Left colon (tissue), 2 donors: Measurements from ENCODE around the gene UQCR10. TPM values are rescaled to one million over a fixed set of nuclear protein-coding genes. Genes with fewer than 3 reads are reported as not detected.
"Not testable (repeated sequence)": the region's sequence is repeated elsewhere in the genome, so short reads cannot be mapped to it uniquely, and the experiment has no call there.

ENCODE experiments used
- ATAC-seq: fragments of 200-7000 bp; cut with Tn5 transposase; one replicate; pipeline ENCODE4 v1.9.1; 2020; ENCODE audit warnings: mild to moderate bottlenecking, moderate library complexity
- DNase-seq, 2 donors: peaks; one replicate each; pipeline ENCODE4 v3.0.0-alpha.2; 2020
- intact Hi-C, 2 donors: fragments of 100-400 bp; cut with DNase I in 1 of 2; cut with micrococcal nuclease in 1 of 2; formaldehyde crosslinking; loops; one replicate each; pipeline versions ENCODE4 v1.11.2 to v1.14.0; 2022; cut with DNase I, micrococcal nuclease
- total RNA-seq, 2 donors: library from RNA; stranded (reverse); fragmentation: NEBNext Ultra II Directional; extraction: Animal tissue kit (Norgen Biotek cat#: 25700); gene quantifications; one replicate each; pipeline ENCODE4 v1.2.1, GENCODE V29; 2021
- donor health status: DM: no; HTN: no; CAD: no.
- donor health status: DM: yes; HTN: yes; CAD: no.

Gene UQCR10
- total RNA-seq, 2 donors from 2014 or later: 157 to 198 TPM

GRCh38 chr22:29734406-29734805 lies 32.8 kb upstream of the UQCR10 start:
- no peak for ATAC-seq
- DNase-seq: no peak
- intact Hi-C loops: no loop called here

DNA sequence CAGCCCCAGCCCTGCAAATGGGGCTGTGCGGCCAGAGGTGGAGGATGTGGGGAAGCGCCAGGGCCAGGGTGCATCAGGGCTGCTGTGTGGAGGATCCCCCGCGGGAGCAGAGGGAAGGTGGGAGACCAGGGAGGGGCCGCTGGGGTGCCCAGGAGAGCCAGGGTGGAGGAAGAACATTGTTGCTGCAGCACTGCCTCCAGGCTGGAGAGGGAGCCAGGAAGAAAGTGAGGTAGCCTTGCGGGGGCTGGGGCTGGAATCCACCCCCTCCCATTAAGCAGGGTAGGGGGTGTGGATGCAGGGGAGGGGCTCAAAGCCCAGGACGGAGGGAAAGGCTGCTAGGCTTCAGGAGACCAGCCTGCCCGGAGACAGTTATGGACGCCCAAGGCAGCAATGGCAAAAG lies 32.3 kb upstream of the UQCR10 start:
- no peak for ATAC-seq
- no peak for DNase-seq
- intact Hi-C loops: no loop called here

- ATAC-seq (no peak), DNase-seq (no peak)
- intact Hi-C loops: no loop called here
These were observed 31.8 kb upstream of the UQCR10 start for GRCh38 chr22:29735416-29735815.

- intact Hi-C loops: no loop called here
- DNase-seq: no peak
- no peak for ATAC-seq
These were observed 29.7 kb upstream of the UQCR10 start for GRCh38 chr22:29737251-29738117.

DNA sequence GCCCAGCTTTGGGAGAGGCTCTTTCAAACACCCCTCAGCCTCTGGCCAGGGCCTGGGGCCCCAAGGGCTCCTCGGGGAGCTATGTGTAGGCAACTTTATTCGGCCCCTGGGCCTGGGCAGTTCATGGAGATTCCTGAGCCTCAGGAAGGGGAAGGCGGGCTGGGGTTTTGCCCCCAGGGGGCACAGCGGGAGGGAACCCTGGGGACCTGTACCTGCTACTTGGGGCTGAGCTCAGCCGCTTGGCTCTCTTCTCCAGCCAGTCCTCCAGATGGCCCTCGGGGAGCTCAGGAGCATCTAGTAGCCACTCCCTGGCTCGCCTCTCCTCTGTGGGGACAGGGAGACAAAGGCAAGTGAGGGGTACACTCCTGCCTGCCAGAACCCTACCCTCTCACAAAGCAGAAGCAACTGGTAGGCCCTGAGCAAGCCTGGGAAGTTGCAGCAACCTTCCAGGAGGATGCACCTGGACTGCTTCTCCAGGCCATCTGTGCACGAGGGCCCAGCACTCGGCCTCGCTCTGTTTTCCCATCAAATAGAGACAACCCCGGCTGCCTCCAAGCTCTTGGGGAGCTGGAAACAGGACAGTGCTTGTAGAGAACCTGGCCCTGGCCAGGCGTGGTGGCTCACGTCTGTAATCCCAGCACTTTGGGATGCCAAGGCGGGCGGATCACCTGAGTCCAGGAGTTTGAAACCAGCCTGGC lies 28.9 kb upstream of the UQCR10 start:
- intact Hi-C loops: no loop called here
- ATAC-seq (no peak), DNase-seq (no peak)

GRCh38 chr22:29739346-29739875 lies 27.8 kb upstream of the UQCR10 start:
- intact Hi-C loops: no loop called here
- DNase-seq (no peak), ATAC-seq (no peak)

- intact Hi-C loops: no loop called here
- ATAC-seq: no peak
- DNase-seq: no peak
These were observed 27.0 kb upstream of the UQCR10 start for GRCh38 chr22:29740216-29740615.

DNA sequence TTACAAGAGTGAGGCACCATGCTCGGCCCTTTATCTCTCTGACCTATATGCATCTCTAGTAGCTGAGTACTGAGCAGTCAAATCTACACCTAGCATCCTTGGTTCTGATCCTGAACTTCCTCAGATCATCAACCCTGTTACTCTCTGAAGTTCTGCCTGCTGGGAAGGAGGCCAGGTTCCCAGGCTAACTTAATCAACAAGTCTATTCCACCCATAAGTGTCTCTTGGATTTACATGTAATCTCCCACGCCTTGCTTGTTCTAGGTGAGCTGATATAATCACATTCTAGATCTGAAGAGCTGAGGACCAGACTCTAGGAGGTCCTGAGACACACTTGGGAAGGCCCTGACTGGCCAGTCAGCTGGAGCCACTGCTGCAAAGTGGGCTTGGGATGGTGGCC lies 25.2 kb upstream of the UQCR10 start:
- intact Hi-C loops: no loop called here
- DNase-seq (no peak), ATAC-seq (no peak)

GRCh38 chr22:29742326-29742725 lies 24.8 kb upstream of the UQCR10 start:
- DNase-seq: no peak
- no peak for ATAC-seq
- intact Hi-C loops: no loop called here

DNA sequence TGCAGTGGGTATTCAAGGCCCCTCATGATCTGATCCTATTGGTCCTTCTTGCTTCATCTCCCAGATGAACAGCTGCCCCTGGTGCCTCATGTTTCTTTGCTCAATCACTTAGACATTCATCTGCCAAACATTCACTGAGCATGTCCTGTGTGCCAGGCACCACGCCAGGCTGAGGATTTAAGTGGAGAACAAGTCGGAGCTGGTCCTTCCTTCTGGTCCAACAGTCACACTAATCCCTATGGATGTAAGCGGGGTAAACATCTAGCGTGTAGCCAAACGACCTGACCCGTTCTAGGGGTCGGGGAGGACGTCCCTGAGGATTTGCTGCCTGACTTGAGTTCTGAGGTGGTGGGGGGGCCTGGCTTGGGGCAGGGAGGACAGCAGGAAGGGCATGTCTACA lies 22.3 kb upstream of the UQCR10 start:
- DNase-seq (no peak), ATAC-seq (no peak)
- intact Hi-C loops: no loop called here

GRCh38 chr22:29747832-29748231 lies 19.3 kb upstream of the UQCR10 start:
- ATAC-seq (peak; percentile 68), DNase-seq (peak in 1 of 2 donors; percentile 23)

DNA sequence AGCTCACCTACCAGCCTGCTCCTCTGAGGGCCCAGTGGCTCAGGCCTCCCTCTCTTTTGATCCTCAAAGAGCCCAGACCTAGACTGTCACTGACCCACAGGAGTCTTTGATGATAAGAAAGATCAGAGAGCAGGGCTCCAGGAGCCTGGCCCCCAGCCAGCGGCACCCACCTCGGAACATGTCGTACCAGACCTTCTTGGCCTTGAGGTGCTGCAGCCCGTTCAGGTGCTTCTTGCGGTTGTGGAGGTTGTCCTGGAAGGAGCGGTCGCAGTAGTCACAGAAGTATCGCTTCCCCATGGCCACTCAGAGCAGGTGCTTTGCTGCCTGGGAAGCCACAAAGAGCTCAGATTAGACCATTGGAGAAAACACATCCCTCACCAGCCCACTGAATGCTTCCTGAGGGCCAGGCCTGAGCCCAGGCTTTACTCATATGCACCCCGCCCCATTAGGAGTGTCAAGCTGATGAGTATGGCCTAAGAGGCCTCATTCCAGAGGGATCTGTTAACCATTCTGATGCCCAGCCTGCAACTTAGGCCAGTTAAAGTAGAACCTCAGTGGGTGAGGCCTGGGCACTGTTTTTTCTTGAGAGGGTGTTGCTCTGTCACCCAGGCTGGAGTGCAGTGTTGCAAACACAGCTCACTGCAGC lies 18.8 kb upstream of the UQCR10 start:
- no peak for ATAC-seq
- no peak for DNase-seq
- intact Hi-C loops: no loop called here

More at GRCh38 chr22:29747832-29748231, 19.3 kb upstream of the UQCR10 start:
- intact Hi-C loops: no loop called here

- no peak for DNase-seq
- intact Hi-C loops: no loop called here
- ATAC-seq: no peak
These were observed 17.1 kb upstream of the UQCR10 start for GRCh38 chr22:29750029-29750428.

- DNase-seq (no peak), ATAC-seq (no peak)
- intact Hi-C loops: no loop called here
These were observed 16.3 kb upstream of the UQCR10 start for GRCh38 chr22:29750559-29751538.

- no peak for ATAC-seq
- intact Hi-C loops: no loop called here
- no peak for DNase-seq
These were observed 15.5 kb upstream of the UQCR10 start for GRCh38 chr22:29751669-29752068.

DNA sequence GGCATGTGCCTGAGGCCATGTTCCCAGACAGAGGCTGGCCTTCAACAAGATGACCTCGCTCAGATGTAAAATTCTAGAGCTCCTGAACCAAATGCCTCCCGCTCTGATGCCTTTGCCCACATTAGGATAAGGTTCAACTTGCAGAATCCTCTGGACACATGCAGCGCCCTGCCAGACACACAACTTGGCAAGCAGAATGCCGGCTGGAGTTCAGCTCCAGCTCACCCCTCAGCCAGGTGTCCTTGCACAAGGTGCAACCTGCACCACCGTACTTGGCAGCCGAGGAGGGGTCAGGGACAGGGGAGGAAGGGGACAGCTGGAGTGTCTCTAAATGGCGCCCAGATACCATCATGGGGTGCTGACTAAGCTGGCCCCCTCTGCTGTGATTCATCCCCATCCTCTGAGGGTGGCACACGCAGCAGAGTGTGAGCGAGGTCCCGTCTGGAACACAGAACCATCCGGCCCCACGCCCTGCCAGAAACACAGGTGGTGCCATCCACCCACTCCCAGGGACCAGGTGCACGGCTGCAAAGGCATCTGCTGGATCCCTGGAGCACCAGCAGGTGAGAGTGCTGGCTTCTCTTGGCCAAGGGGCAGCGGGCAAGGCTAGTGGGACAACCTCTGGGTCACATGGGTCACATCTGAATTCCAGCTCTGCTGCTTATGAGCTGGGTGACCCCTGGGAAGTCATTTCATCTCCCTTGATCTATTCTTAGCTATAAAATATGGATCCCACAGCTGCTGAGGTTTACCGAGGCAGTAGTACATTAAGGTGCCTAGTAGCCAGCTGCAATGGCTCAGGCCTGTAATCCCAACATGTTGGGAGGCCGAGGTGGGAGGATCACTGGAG lies 13.1 kb upstream of the UQCR10 start:
- no peak for ATAC-seq
- DNase-seq: no peak
- intact Hi-C loops: no loop called here

- DNase-seq, ATAC-seq, intact Hi-C loops: not testable (repeated sequence)
These were observed 12.3 kb upstream of the UQCR10 start for GRCh38 chr22:29754658-29755395.
